ENCODE results near the gene PATE3. TPM values are rescaled to one million over a fixed set of nuclear protein-coding genes. Genes with fewer than 3 reads are reported as not detected.

The PATE3 gene
- total RNA-seq, 1 experiment from 2014 or later: not detected

GRCh38 chr11:125835748-125836147 is 47.8 kb downstream of the PATE3 start:
- intact Hi-C loops (cut with micrococcal nuclease; ENCODE audit: unreplicated experiment) (no loop called here), in situ Hi-C loops (cut with HindIII; ENCODE audit: low pct_unique_long_range_greater_than_20kb, low sequenced_read_pairs) (no loop called here)
- Histone ChIP-seq H3K4me1 (ENCODE audit: control insufficient read depth, insufficient read depth, low read length) (no peaks in the 10 kb centered on the region), H3K36me3 (ENCODE audit: control insufficient read depth, insufficient read depth, low read length) (no peaks in the 10 kb centered on the region), H3K4me3 (ENCODE audit: low read depth in 2 of 2, low read length in 2 of 2) (no peak overlapping the region), H3K9me3 (ENCODE audit: control insufficient read depth, insufficient read depth, low read depth, low read length) (no peaks in the 10 kb centered on the region), H3K27ac (ENCODE audit: low read length) (no peak overlapping the region), H3K27me3 (ENCODE audit: control insufficient read depth, insufficient read depth, low read length) (no peaks in the 10 kb centered on the region)
- BruUV-seq (replicated peaks): no TSS peak
- ATAC-seq (no peak), DNase-seq (ENCODE audit: low read depth, low spot score) (no peak)
- CTCF ChIA-PET: no interaction called here
- TF ChIP-seq, protein P1, sequence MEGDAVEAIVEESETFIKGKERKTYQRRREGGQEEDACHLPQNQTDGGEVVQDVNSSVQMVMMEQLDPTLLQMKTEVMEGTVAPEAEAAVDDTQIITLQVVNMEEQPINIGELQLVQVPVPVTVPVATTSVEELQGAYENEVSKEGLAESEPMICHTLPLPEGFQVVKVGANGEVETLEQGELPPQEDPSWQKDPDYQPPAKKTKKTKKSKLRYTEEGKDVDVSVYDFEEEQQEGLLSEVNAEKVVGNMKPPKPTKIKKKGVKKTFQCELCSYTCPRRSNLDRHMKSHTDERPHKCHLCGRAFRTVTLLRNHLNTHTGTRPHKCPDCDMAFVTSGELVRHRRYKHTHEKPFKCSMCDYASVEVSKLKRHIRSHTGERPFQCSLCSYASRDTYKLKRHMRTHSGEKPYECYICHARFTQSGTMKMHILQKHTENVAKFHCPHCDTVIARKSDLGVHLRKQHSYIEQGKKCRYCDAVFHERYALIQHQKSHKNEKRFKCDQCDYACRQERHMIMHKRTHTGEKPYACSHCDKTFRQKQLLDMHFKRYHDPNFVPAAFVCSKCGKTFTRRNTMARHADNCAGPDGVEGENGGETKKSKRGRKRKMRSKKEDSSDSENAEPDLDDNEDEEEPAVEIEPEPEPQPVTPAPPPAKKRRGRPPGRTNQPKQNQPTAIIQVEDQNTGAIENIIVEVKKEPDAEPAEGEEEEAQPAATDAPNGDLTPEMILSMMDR (IDR thresholded peaks at IDR 0.05): no peak
- TF ChIP-seq REST (IDR thresholded peaks at IDR 0.05; ENCODE audit: insufficient read depth in 1 of 2, low read depth in 2 of 2, low read length in 1 of 2) (no peak), SIN3A (IDR thresholded peaks at IDR 0.05; ENCODE audit: borderline replicate concordance, insufficient read depth, low read depth, low read length) (no peak), POLR2AphosphoS5 (IDR thresholded peaks at IDR 0.05; ENCODE audit: low read depth, low read length) (no peak), TCF7L2 (IDR thresholded peaks at IDR 0.05; ENCODE audit: low read depth, low read length) (no peak)
- POLR2A ChIA-PET: no interaction called here

Other genes with a start within 250 kb of the PATE3 start
- gene EI24, start 218.7 kb upstream of the PATE3 start, total RNA-seq (2021; ENCODE audit: unreplicated experiment): 193 TPM
- 229 TPM for gene STT3A, start 195.3 kb upstream of the PATE3 start, total RNA-seq (2021; ENCODE audit: unreplicated experiment)
- gene CHEK1, start 163.0 kb upstream of the PATE3 start, total RNA-seq (2021; ENCODE audit: unreplicated experiment): 71.6 TPM
- gene ACRV1, start 107.3 kb upstream of the PATE3 start, total RNA-seq (2021; ENCODE audit: unreplicated experiment): 0.26 TPM
- not detected for gene PATE1, start 41.8 kb upstream of the PATE3 start, total RNA-seq (2021; ENCODE audit: unreplicated experiment)
- 0.18 TPM for gene PATE2, start 9.3 kb upstream of the PATE3 start, total RNA-seq (2021; ENCODE audit: unreplicated experiment)
- not detected for gene PATE4, start 45.2 kb downstream of the PATE3 start, total RNA-seq (2021; ENCODE audit: unreplicated experiment)
- 32.2 TPM for gene HYLS1, start 99.5 kb downstream of the PATE3 start, total RNA-seq (2021; ENCODE audit: unreplicated experiment)
- 15.1 TPM for gene PUS3, start 115.1 kb downstream of the PATE3 start, total RNA-seq (2021; ENCODE audit: unreplicated experiment)
- 0.15 TPM for gene DDX25, start 116.4 kb downstream of the PATE3 start, total RNA-seq (2021; ENCODE audit: unreplicated experiment)
- not detected for gene VSIG10L2, start 157.9 kb downstream of the PATE3 start, total RNA-seq (2021; ENCODE audit: unreplicated experiment)

Measured in Panc1 (cell line).